Measurements from ENCODE around the gene UGT1A6. TPM values are rescaled to one million over a fixed set of nuclear protein-coding genes. Genes with fewer than 3 reads are reported as not detected.

The UGT1A6 gene
- total and polyA plus RNA-seq, 2 donors (not counting 1 experiment from before 2014, with no cell fraction given) = not detected

GRCh38 chr2:233778030-233778429 is 85.3 kb downstream of the UGT1A6 start, which contains the start of gene MROH2A:
TSS of gene MROH2A (plus strand) at chr2:233778330. CDS start at chr2:233779359, 1,029 bp downstream.
- TF ChIP-seq CTCF (conservative IDR thresholded peaks at IDR 0.05 in 1 of 2, IDR thresholded peaks at IDR 0.05 in 1 of 2; ENCODE audit: low read depth in 1 of 2, low read length in 2 of 2) = no peak
- no peak for TF ChIP-seq EZH2 (IDR thresholded peaks at IDR 0.05; ENCODE audit: low read length, missing control alignments)
- Histone ChIP-seq H3K4me2 (ENCODE audit: extremely low read depth, insufficient read depth, low read length) (no peak within 1 kb of the TSS), H3K9ac (ENCODE audit: insufficient read depth, low read length) (no peak within 1 kb of the TSS), H3K9me3 (ENCODE audit: control insufficient read depth, insufficient read depth, low read depth, low read length) (no peaks in the 10 kb centered on the region), H4K20me1 (ENCODE audit: control insufficient read depth, extremely low read depth, insufficient read depth, low read length) (no peaks in the 10 kb centered on the region), H3K79me2 (ENCODE audit: control insufficient read depth, insufficient read depth, low read length) (no peaks in the 10 kb centered on the region), H3K4me1 (ENCODE audit: control insufficient read depth, extremely low read depth, insufficient read depth, low read length) (no peaks in the 10 kb centered on the region), H3K27ac (ENCODE audit: insufficient read depth, low read length) (no peak within 1 kb of the TSS), H3K27me3 (ENCODE audit: control insufficient read depth, insufficient read depth, low read length) (no peaks in the 10 kb centered on the region), H2AFZ (ENCODE audit: low read length) (no peak within 1 kb of the TSS), H3K4me3 (replicated peaks in 1 of 4; ENCODE audit: control extremely low read depth in 1 of 4, insufficient read depth in 1 of 4, low read depth in 3 of 4, low read length in 4 of 4) (no peak within 1 kb of the TSS), H3K36me3 (ENCODE audit: control insufficient read depth, insufficient read depth, low read length) (no peaks in the 10 kb centered on the region)
- DNase-seq (ENCODE audit: low read depth in 2 of 2) = no peak

DNA sequence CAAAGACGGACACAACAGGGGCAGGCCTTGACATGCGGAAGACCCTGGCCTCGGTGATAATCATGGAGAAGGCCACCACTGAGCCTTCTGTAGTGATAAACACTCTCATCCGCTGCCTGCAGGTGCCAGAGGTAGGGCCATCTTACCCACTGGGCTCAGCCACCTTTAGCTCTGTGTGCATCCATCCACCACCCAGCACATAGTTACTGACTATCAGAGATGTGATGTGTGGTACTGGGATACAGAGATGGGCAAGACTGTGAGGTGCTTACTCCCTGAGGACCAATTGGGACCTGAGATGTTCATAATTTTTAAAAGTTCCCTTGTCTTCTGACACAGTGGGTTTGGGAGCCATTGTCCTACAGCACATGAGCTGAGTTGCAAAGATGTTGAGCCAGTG is 87.0 kb downstream of the UGT1A6 start:
- Histone ChIP-seq H3K4me3 (replicated peaks in 1 of 4; ENCODE audit: control extremely low read depth in 1 of 4, insufficient read depth in 1 of 4, low read depth in 3 of 4, low read length in 4 of 4) (no peak overlapping the region), H3K27me3 (ENCODE audit: control insufficient read depth, insufficient read depth, low read length) (no peaks in the 10 kb centered on the region), H3K9me3 (ENCODE audit: control insufficient read depth, insufficient read depth, low read depth, low read length) (no peaks in the 10 kb centered on the region), H3K9ac (ENCODE audit: insufficient read depth, low read length) (no peak overlapping the region), H3K79me2 (ENCODE audit: control insufficient read depth, insufficient read depth, low read length) (no peaks in the 10 kb centered on the region), H3K4me1 (ENCODE audit: control insufficient read depth, extremely low read depth, insufficient read depth, low read length) (no peaks in the 10 kb centered on the region), H3K4me2 (ENCODE audit: extremely low read depth, insufficient read depth, low read length) (no peak overlapping the region), H2AFZ (ENCODE audit: low read length) (no peak overlapping the region), H4K20me1 (ENCODE audit: control insufficient read depth, extremely low read depth, insufficient read depth, low read length) (no peaks in the 10 kb centered on the region), H3K27ac (ENCODE audit: insufficient read depth, low read length) (no peak overlapping the region), H3K36me3 (ENCODE audit: control insufficient read depth, insufficient read depth, low read length) (no peaks in the 10 kb centered on the region)
- no peak for DNase-seq (ENCODE audit: low read depth in 2 of 2)
- TF ChIP-seq EZH2 (IDR thresholded peaks at IDR 0.05; ENCODE audit: low read length, missing control alignments) (no peak), CTCF (conservative IDR thresholded peaks at IDR 0.05 in 1 of 2, IDR thresholded peaks at IDR 0.05 in 1 of 2; ENCODE audit: low read depth in 1 of 2, low read length in 2 of 2) (no peak)

GRCh38 chr2:233780771-233781170 is 88.1 kb downstream of the UGT1A6 start:
- no peaks in the 10 kb centered on the region for H3K27me3 ChIP-seq (ENCODE audit: control insufficient read depth, insufficient read depth, low read length)
- H3K4me3 ChIP-seq (replicated peaks in 1 of 4; ENCODE audit: control extremely low read depth in 1 of 4, insufficient read depth in 1 of 4, low read depth in 3 of 4, low read length in 4 of 4) = no peak overlapping the region
- no peak overlapping the region for H3K4me2 ChIP-seq (ENCODE audit: extremely low read depth, insufficient read depth, low read length)
- DNase-seq (ENCODE audit: low read depth in 2 of 2) = no peak
- H3K4me1 ChIP-seq (ENCODE audit: control insufficient read depth, extremely low read depth, insufficient read depth, low read length) = no peaks in the 10 kb centered on the region
- no peaks in the 10 kb centered on the region for H4K20me1 ChIP-seq (ENCODE audit: control insufficient read depth, extremely low read depth, insufficient read depth, low read length)
- H3K9ac ChIP-seq (ENCODE audit: insufficient read depth, low read length) = no peak overlapping the region
- H3K36me3 ChIP-seq (ENCODE audit: control insufficient read depth, insufficient read depth, low read length) = no peaks in the 10 kb centered on the region
- H2AFZ ChIP-seq (ENCODE audit: low read length) = no peak overlapping the region
- H3K27ac ChIP-seq (ENCODE audit: insufficient read depth, low read length) = no peak overlapping the region
- no peaks in the 10 kb centered on the region for H3K9me3 ChIP-seq (ENCODE audit: control insufficient read depth, insufficient read depth, low read depth, low read length)
- H3K79me2 ChIP-seq (ENCODE audit: control insufficient read depth, insufficient read depth, low read length) = no peaks in the 10 kb centered on the region
- TF ChIP-seq EZH2 (IDR thresholded peaks at IDR 0.05; ENCODE audit: low read length, missing control alignments) = no peak
- TF ChIP-seq CTCF (conservative IDR thresholded peaks at IDR 0.05 in 1 of 2, IDR thresholded peaks at IDR 0.05 in 1 of 2; ENCODE audit: low read depth in 1 of 2, low read length in 2 of 2) = no peak

All from fibroblast of lung (primary cell).